Muscle layer of colon (tissue), 2 donors: ENCODE results near the gene APOBEC3F.
"Not testable (repeated sequence)": the region's sequence is repeated elsewhere in the genome, so short reads cannot be mapped to it uniquely, and the experiment has no call there.

Experiments
- H3K27ac ChIP-seq: one replicate; pipeline ENCODE4 v1.7.0; 2013; ENCODE audit warnings: low read depth, mild to moderate bottlenecking, low read length, moderate library complexity
- H3K27me3 ChIP-seq, 2 donors: one replicate each; pipeline ENCODE4 v1.7.0; 2013; ENCODE audit warnings: low read length in 2 of 2, mild to moderate bottlenecking in 2 of 2; ENCODE audit not compliant: insufficient read depth in 2 of 2, control insufficient read depth in 1 of 2
- H3K36me3 ChIP-seq: one replicate; pipeline ENCODE4 v1.7.0; 2013; ENCODE audit warnings: mild to moderate bottlenecking, low read length; ENCODE audit not compliant: insufficient read depth
- H3K4me1 ChIP-seq: one replicate; pipeline ENCODE4 v1.7.0; 2013; ENCODE audit warnings: mild to moderate bottlenecking, low read length; ENCODE audit not compliant: insufficient read depth
- H3K4me3 ChIP-seq, 2 donors: one replicate each; pipeline ENCODE4 v1.7.0; 2013; ENCODE audit warnings: low read length in 2 of 2, low read depth in 1 of 2, mild to moderate bottlenecking in 1 of 2, moderate library complexity in 1 of 2
- H3K9ac ChIP-seq: one replicate; pipeline ENCODE4 v1.7.0; 2013; ENCODE audit warnings: low read length
- H3K9me3 ChIP-seq: one replicate; pipeline ENCODE4 v1.7.0; 2013; ENCODE audit warnings: mild to moderate bottlenecking, low read length
- donor health status: abdominal sarcoma.
- donor health status: Adenocarcinoma of cecum.

APOBEC3F gene

GRCh38 chr22:39077912-39078311 is 37.2 kb downstream of the APOBEC3F start:
- not testable (repeated sequence) for H3K27me3 ChIP-seq, H3K9ac ChIP-seq, H3K9me3 ChIP-seq, H3K27ac ChIP-seq
- Histone ChIP-seq H3K4me3 (peak overlapping the region in 1 of 2 donors; percentile 60), H3K36me3 (peaks cover 15% of the 10 kb centered on the region), H3K4me1 (peaks cover 13% of the 10 kb centered on the region)

- H3K4me1 ChIP-seq, result peaks cover 13% of the 10 kb centered on the region
- no peak overlapping the region for H3K9ac ChIP-seq
- H3K27me3 ChIP-seq, result no peaks in the 10 kb centered on the region
- H3K4me3 ChIP-seq, result no peak overlapping the region
- H3K9me3 ChIP-seq, result no peaks in the 10 kb centered on the region
- no peak overlapping the region for H3K27ac ChIP-seq
- peaks cover 15% of the 10 kb centered on the region for H3K36me3 ChIP-seq
Measured at GRCh38 chr22:39078329-39078728, 37.7 kb downstream of the APOBEC3F start.

GRCh38 chr22:39079054-39079637 is 38.5 kb downstream of the APOBEC3F start:
- not testable (repeated sequence) for H3K9ac ChIP-seq, H3K4me3 ChIP-seq, H3K27ac ChIP-seq, H3K27me3 ChIP-seq, H3K9me3 ChIP-seq
- Histone ChIP-seq H3K4me1 (peaks cover 13% of the 10 kb centered on the region), H3K36me3 (peaks cover 15% of the 10 kb centered on the region)

- H3K4me3 ChIP-seq, result no peak overlapping the region
- H3K27ac ChIP-seq, result no peak overlapping the region
- H3K9ac ChIP-seq, result no peak overlapping the region
- no peaks in the 10 kb centered on the region for H3K27me3 ChIP-seq
- no peaks in the 10 kb centered on the region for H3K9me3 ChIP-seq
- peaks cover 13% of the 10 kb centered on the region for H3K4me1 ChIP-seq
- H3K36me3 ChIP-seq, result peaks cover 15% of the 10 kb centered on the region
Measured at GRCh38 chr22:39080052-39080762, 39.5 kb downstream of the APOBEC3F start.

- Histone ChIP-seq H3K9ac (no peak overlapping the region), H3K36me3 (peaks cover 15% of the 10 kb centered on the region), H3K4me3 (no peak overlapping the region), H3K4me1 (peaks cover 13% of the 10 kb centered on the region), H3K9me3 (no peaks in the 10 kb centered on the region), H3K27ac (no peak overlapping the region), H3K27me3 (no peaks in the 10 kb centered on the region)
Measured at GRCh38 chr22:39081016-39081415, 40.4 kb downstream of the APOBEC3F start.

GRCh38 chr22:39081598-39081997 is 40.9 kb downstream of the APOBEC3F start:
- Histone ChIP-seq H3K36me3 (peaks cover 15% of the 10 kb centered on the region), H3K4me3 (no peak overlapping the region), H3K27me3 (no peaks in the 10 kb centered on the region), H3K4me1 (peaks cover 13% of the 10 kb centered on the region), H3K9ac (no peak overlapping the region), H3K27ac (no peak overlapping the region), H3K9me3 (no peaks in the 10 kb centered on the region)

- no peak overlapping the region for H3K9ac ChIP-seq
- H3K4me3 ChIP-seq, result no peak overlapping the region
- no peaks in the 10 kb centered on the region for H3K9me3 ChIP-seq
- no peak overlapping the region for H3K27ac ChIP-seq
- peaks cover 1% of the 10 kb centered on the region for H3K4me1 ChIP-seq
- peaks cover 15% of the 10 kb centered on the region for H3K36me3 ChIP-seq
- no peaks in the 10 kb centered on the region for H3K27me3 ChIP-seq
Measured at GRCh38 chr22:39083212-39084165, 42.8 kb downstream of the APOBEC3F start.

- no peaks in the 10 kb centered on the region for H3K4me1 ChIP-seq
- H3K9me3 ChIP-seq, result no peaks in the 10 kb centered on the region
- no peaks in the 10 kb centered on the region for H3K27me3 ChIP-seq
- H3K4me3 ChIP-seq, result no peak overlapping the region
- no peak overlapping the region for H3K9ac ChIP-seq
- H3K36me3 ChIP-seq, result peaks cover 15% of the 10 kb centered on the region
- no peak overlapping the region for H3K27ac ChIP-seq
Measured at GRCh38 chr22:39084666-39085065, 44.0 kb downstream of the APOBEC3F start.

- no peak overlapping the region for H3K4me3 ChIP-seq
- no peak overlapping the region for H3K27ac ChIP-seq
- H3K9ac ChIP-seq, result no peak overlapping the region
- H3K4me1 ChIP-seq, result no peaks in the 10 kb centered on the region
- no peaks in the 10 kb centered on the region for H3K27me3 ChIP-seq
- H3K36me3 ChIP-seq, result peaks cover 2% of the 10 kb centered on the region
- H3K9me3 ChIP-seq, result no peaks in the 10 kb centered on the region
Measured at GRCh38 chr22:39087098-39087497, 46.4 kb downstream of the APOBEC3F start.

- H3K9ac ChIP-seq, result no peak overlapping the region
Measured at GRCh38 chr22:39087881-39088684, 47.4 kb downstream of the APOBEC3F start.

GRCh38 chr22:39088685-39089032 is 48.0 kb downstream of the APOBEC3F start:
- Histone ChIP-seq H3K9me3 (no peaks in the 10 kb centered on the region), H3K9ac (no peak overlapping the region), H3K4me1 (no peaks in the 10 kb centered on the region), H3K27ac (no peak overlapping the region), H3K4me3 (no peak overlapping the region), H3K27me3 (no peaks in the 10 kb centered on the region), H3K36me3 (no peaks in the 10 kb centered on the region)

More at GRCh38 chr22:39087881-39088684, 47.4 kb downstream of the APOBEC3F start:
- Histone ChIP-seq H3K4me1 (no peaks in the 10 kb centered on the region), H3K27ac (no peak overlapping the region), H3K4me3 (no peak overlapping the region), H3K36me3 (no peaks in the 10 kb centered on the region), H3K9me3 (no peaks in the 10 kb centered on the region), H3K27me3 (no peaks in the 10 kb centered on the region)
